Renal cortex interstitium (tissue), 11 donors: ENCODE data around the gene TULP4. TPM values are rescaled to one million over a fixed set of nuclear protein-coding genes. Genes with fewer than 3 reads are reported as not detected.
A peak's percentile ranks its signal among the peaks of the same experiment; 100 is the strongest.
"Not testable (repeated sequence)": the region's sequence is repeated elsewhere in the genome, so short reads cannot be mapped to it uniquely, and the experiment has no call there.

Experiments used
- DNase-seq, 11 donors: peaks; one replicate each; pipeline ENCODE4 v3.0.0-alpha.2; 2013; ENCODE audit warnings: low read depth in 9 of 11, low spot score in 4 of 11; ENCODE audit errors: extremely low read depth in 1 of 11
- polyA plus RNA-seq, 3 donors: library from polyadenylated mRNA; unstranded; fragments of 120-200 nt; gene quantifications; one replicate each; pipeline ENCODE4 v1.2.1, GENCODE V29; 2013; ENCODE audit not compliant: insufficient read length in 3 of 3

TULP4 gene
- polyA plus RNA-seq, 3 donors = 21.1 to 21.8 (median 21.8) TPM

DNA sequence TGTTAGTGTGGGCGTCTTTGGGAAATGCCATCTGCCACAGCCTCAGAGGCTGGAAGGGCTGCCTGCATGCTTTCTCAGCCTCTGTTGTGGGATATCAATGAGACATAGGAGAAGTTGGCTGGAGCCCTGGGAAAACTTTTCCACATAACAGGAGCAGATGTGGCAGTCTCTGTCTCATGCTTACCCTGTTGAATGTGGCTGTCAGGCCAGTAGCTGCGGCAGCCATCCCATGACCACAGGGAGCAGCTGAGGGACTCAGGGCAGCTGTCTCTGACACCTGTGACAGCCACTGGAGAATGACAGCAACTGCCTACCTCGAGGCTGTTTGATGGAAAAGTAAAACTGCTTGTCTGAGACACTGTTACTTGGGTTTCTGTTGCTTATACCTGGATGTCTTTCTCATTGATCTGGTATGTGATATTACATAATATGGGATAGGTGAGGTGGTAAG, 64.4 kb downstream of the TULP4 start:
- DNase-seq = no peak

- peak in 4 of 11 donors; percentile 3 to 18 (median 11) for DNase-seq
Observed at GRCh38 chr6:158377860-158378259, 65.6 kb downstream of the TULP4 start.

- DNase-seq = no peak
Observed at GRCh38 chr6:158379336-158379735, 67.1 kb downstream of the TULP4 start.

DNA sequence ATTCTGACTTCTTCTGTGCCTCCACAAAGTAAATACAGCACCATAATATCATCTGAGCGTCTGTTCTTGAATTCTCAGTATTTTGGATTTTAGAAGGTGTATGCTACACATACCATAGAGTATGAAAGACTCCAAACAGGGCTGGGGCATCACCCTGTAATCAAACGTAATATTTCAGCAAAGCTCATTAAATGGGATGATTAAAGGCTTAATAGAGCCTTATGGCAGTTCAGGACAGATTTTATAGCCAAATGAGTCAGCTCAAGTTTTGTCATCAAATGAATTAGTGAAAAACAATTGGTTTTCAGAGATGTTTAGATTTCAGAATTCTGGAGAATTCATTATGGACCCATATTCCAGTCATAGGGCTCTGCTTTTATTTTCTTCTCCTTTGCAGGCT, 68.9 kb downstream of the TULP4 start:
- DNase-seq = no peak

GRCh38 chr6:158382491-158382890, 70.2 kb downstream of the TULP4 start:
- no peak for DNase-seq

DNA sequence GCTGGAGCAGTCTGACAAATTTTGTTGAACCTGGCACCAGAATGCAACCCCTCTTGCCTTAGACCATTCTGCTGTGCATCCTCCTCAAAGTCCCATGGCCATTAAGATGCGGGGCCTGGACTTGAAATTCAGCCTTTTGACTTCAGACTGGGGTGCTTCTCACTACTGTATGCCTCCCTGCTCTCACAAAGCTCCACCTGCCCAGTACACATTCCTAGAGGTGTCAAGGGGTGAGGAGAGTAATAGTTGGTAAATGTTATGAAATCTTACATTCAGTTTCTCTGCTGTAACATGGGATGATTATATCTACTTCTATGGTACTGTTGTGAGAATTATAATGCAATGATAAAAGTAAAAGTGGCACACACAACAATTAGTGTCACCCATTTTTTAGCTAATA, 70.8 kb downstream of the TULP4 start:
- DNase-seq = no peak

DNA sequence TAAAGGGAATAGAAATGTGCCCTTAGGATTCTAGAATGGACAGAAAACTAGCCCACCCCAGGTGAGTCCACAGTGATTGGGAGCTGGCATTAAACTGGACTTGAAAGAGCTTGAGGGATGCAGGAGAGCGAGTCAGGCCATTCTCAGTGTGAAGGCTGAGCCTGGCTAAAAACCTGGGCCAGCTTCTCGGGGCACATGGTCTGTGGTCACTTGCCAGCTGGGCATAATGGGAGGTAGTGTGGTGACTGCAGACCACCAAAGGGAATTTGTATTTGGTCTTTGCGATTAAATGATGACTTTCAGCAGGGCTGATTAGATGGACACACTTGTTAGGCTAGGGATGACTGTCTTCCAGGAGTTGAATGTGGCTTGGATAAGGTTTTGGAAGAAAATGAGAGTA, 71.3 kb downstream of the TULP4 start:
- no peak for DNase-seq

- DNase-seq = no peak
Observed at GRCh38 chr6:158384671-158385110, 72.4 kb downstream of the TULP4 start.

DNA sequence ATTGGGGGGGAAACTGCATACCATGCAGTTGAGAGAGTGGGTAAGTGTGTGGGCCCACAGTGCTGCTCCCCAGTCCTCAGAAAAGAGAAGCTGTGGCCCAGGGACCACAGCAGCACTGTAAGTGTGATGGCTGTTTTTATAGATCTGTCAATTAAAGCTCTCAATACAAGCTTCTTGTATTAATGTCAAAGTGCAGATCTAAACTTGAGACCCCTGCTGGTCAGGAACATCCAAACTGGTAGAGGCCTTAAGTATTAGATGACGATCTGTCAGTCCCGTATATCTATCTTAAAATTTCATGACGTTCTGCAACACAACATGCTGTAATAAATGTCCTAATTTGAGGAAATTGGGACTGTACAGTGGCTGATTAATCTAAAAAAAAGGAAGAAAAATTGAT, 74.8 kb downstream of the TULP4 start:
- DNase-seq = no peak

DNA sequence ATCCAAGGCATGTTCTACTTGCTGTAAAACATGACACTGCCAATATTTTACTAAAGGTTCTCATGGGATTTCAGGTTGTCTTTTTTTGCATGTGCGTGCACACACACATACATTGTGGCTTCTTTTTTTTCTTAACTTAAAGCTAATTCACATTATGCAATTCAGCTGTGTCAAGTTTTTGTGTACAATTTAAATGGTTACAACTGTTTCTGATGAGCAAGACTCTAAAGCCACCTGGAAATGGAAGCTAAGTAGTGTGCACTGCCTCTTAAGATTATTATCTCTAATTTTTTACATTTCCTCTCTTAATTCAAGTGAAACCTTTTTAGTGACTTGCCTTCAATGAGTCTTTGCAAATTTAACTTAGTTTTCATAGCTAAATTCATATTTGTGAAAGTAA, 75.3 kb downstream of the TULP4 start:
- DNase-seq = no peak

- no peak for DNase-seq
Observed at GRCh38 chr6:158388727-158389126, 76.5 kb downstream of the TULP4 start.

GRCh38 chr6:158389193-158389919, 77.1 kb downstream of the TULP4 start:
- DNase-seq = no peak

- no peak for DNase-seq
Observed at GRCh38 chr6:158391276-158391675, 79.0 kb downstream of the TULP4 start.

DNA sequence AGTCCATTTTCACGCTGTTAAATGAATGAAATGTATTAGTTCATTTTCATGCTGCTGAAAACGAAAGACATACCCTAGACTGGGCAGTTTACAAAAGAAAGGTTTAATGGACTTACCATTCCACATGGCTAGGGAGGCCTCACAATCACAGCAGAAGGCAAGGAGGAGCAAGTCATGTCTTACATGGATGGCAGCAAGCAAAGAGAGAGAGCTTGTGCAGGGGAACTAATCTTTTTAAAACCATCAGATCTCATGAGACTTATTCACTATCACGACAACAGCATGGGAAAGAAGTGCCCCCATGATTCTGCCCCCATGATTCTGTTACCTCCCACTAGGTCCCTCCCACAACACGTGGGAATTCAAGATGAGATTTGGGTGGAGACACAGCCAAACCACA, 79.7 kb downstream of the TULP4 start:
- not testable (repeated sequence) for DNase-seq

DNA sequence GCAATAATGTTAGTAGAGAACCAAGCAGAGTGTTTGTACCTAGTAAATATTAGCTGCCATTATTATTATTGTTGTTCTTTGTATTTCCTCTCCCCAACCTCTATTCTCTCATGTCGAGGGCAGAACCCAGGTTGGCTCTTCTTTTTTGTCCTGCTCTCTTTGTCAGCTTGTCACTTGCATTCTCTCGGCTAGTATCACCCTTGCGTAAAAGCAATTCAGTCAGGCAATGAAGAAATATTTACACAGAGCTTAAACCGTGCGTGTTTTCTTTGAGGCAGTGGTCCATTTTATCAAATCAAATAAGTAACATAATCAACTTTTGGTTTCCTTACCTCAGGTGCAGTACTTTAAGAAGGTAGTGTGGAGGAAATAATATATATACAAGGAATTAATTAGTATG, 83.9 kb downstream of the TULP4 start:
- DNase-seq = no peak

DNA sequence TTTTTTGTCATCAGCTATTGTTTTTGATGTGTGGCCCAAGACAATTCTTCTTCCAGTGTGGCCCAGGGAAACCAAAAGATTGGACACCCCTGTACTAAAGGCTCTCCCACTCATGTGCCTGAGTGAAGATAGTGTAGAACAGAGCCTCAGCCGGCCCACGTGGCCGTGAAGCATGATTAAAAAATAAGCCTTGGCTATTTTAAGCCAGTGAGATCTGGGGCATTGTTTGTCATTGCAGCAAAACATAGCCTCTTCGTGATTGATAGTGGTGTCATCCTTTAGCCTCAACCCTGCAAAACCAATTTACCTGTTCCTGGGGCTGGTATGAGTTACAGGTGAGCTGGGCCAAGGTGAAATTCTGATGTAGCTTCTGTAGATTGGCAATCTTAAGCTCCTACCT, 85.3 kb downstream of the TULP4 start:
- no peak for DNase-seq

- no peak for DNase-seq
Observed at GRCh38 chr6:158398252-158399024, 86.2 kb downstream of the TULP4 start.

- DNase-seq = no peak
Observed at GRCh38 chr6:158399040-158399700, 86.9 kb downstream of the TULP4 start.

GRCh38 chr6:158402184-158402583, 89.9 kb downstream of the TULP4 start:
- DNase-seq = no peak

- not testable (repeated sequence) for DNase-seq
Observed at GRCh38 chr6:158405321-158405831, 93.1 kb downstream of the TULP4 start.
